ENCODE measurements around the gene COBLL1. TPM values are rescaled to one million over a fixed set of nuclear protein-coding genes. Genes with fewer than 3 reads are reported as not detected.

Gene COBLL1
- polyA plus RNA-seq, 3 donors = 101 to 154 (median 115) TPM

GRCh38 chr2:164802095-164802707 lies 39.4 kb downstream of the COBLL1 start:
- DNase-seq (ENCODE audit: extremely low read depth in 1 of 11, low read depth in 9 of 11, low spot score in 4 of 11) = no peak

GRCh38 chr2:164800572-164800971 lies 41.1 kb downstream of the COBLL1 start:
- DNase-seq (ENCODE audit: extremely low read depth in 1 of 11, low read depth in 9 of 11, low spot score in 4 of 11) = no peak

- no peak for DNase-seq (ENCODE audit: extremely low read depth in 1 of 11, low read depth in 9 of 11, low spot score in 4 of 11)
Measured at GRCh38 chr2:164797627-164798026, 44.0 kb downstream of the COBLL1 start.

- DNase-seq (ENCODE audit: extremely low read depth in 1 of 11, low read depth in 9 of 11, low spot score in 4 of 11) = no peak
Measured at GRCh38 chr2:164796999-164797398, 44.6 kb downstream of the COBLL1 start.

GRCh38 chr2:164794432-164795231 lies 47.0 kb downstream of the COBLL1 start:
- DNase-seq (ENCODE audit: extremely low read depth in 1 of 11, low read depth in 9 of 11, low spot score in 4 of 11) = no peak

- DNase-seq (ENCODE audit: extremely low read depth in 1 of 11, low read depth in 9 of 11, low spot score in 4 of 11) = no peak
Measured at GRCh38 chr2:164794016-164794415, 47.6 kb downstream of the COBLL1 start.

- no peak for DNase-seq (ENCODE audit: extremely low read depth in 1 of 11, low read depth in 9 of 11, low spot score in 4 of 11)
Measured at GRCh38 chr2:164793529-164793928, 48.1 kb downstream of the COBLL1 start.

- no peak for DNase-seq (ENCODE audit: extremely low read depth in 1 of 11, low read depth in 9 of 11, low spot score in 4 of 11)
Measured at GRCh38 chr2:164792316-164793170, 49.1 kb downstream of the COBLL1 start.

- no peak for DNase-seq (ENCODE audit: extremely low read depth in 1 of 11, low read depth in 9 of 11, low spot score in 4 of 11)
Measured at GRCh38 chr2:164789968-164790367, 51.7 kb downstream of the COBLL1 start.

- no peak for DNase-seq (ENCODE audit: extremely low read depth in 1 of 11, low read depth in 9 of 11, low spot score in 4 of 11)
Measured at GRCh38 chr2:164786787-164787186, 54.8 kb downstream of the COBLL1 start.

GRCh38 chr2:164785457-164785856 lies 56.2 kb downstream of the COBLL1 start:
- no peak for DNase-seq (ENCODE audit: extremely low read depth in 1 of 11, low read depth in 9 of 11, low spot score in 4 of 11)

- DNase-seq (ENCODE audit: extremely low read depth in 1 of 11, low read depth in 9 of 11, low spot score in 4 of 11) = no peak
Measured at GRCh38 chr2:164784376-164784775, 57.2 kb downstream of the COBLL1 start.

- no peak for DNase-seq (ENCODE audit: extremely low read depth in 1 of 11, low read depth in 9 of 11, low spot score in 4 of 11)
Measured at GRCh38 chr2:164782323-164782722, 59.3 kb downstream of the COBLL1 start.

GRCh38 chr2:164781394-164781793 lies 60.2 kb downstream of the COBLL1 start:
- DNase-seq (ENCODE audit: extremely low read depth in 1 of 11, low read depth in 9 of 11, low spot score in 4 of 11) = no peak

- DNase-seq (ENCODE audit: extremely low read depth in 1 of 11, low read depth in 9 of 11, low spot score in 4 of 11) = no peak
Measured at GRCh38 chr2:164780611-164781178, 60.9 kb downstream of the COBLL1 start.

GRCh38 chr2:164779383-164780057 lies 62.1 kb downstream of the COBLL1 start:
- no peak for DNase-seq (ENCODE audit: extremely low read depth in 1 of 11, low read depth in 9 of 11, low spot score in 4 of 11)

GRCh38 chr2:164778723-164779122 lies 62.9 kb downstream of the COBLL1 start:
- DNase-seq (ENCODE audit: extremely low read depth in 1 of 11, low read depth in 9 of 11, low spot score in 4 of 11) = no peak

- DNase-seq (ENCODE audit: extremely low read depth in 1 of 11, low read depth in 9 of 11, low spot score in 4 of 11) = no peak
Measured at GRCh38 chr2:164777847-164778461, 63.7 kb downstream of the COBLL1 start.

- no peak for DNase-seq (ENCODE audit: extremely low read depth in 1 of 11, low read depth in 9 of 11, low spot score in 4 of 11)
Measured at GRCh38 chr2:164773635-164774034, 68.0 kb downstream of the COBLL1 start.
